Right lung (tissue), 5 donors: ENCODE measurements around the gene CERS3. TPM values are rescaled to one million over a fixed set of nuclear protein-coding genes. Genes with fewer than 3 reads are reported as not detected.

Source experiments
- DNase-seq, 2 donors: peaks; one replicate each; pipeline ENCODE4 v3.0.0-alpha.2; 2013
- polyA plus RNA-seq, 5 donors: library from polyadenylated mRNA; unstranded; fragments of 120-200 nt; gene quantifications; one replicate each; pipeline versions ENCODE4 v1.2.1 to v1.2.3, GENCODE V29; 2013; ENCODE audit warnings: inconsistent platforms in 1 of 5, low replicate concordance in 1 of 5; ENCODE audit not compliant: insufficient read length in 5 of 5, insufficient read depth in 1 of 5

CERS3 gene
- polyA plus RNA-seq, 5 donors = 0.08 to 0.30 (median 0.18) TPM

DNA sequence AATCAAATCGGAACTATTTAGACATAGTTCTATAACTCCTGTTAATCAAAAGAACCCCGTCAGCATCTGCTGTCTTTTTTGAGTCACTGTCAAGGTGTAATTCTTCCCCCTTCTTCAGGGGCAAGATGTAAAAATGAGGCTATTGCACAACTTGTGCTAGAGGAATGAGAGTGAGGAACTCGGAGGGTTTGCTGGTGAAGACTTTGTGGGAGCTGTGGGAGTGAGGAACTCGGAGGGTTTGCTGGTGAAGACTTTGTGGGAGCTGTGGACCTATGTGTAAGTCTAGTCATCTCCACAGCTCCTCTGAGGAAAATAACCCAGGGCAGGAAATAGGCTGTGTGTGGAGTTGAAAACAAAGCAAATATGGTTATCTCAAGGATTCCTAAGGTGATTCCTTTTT is 2.5 kb upstream of the CERS3 start:
- DNase-seq = no peak

DNA sequence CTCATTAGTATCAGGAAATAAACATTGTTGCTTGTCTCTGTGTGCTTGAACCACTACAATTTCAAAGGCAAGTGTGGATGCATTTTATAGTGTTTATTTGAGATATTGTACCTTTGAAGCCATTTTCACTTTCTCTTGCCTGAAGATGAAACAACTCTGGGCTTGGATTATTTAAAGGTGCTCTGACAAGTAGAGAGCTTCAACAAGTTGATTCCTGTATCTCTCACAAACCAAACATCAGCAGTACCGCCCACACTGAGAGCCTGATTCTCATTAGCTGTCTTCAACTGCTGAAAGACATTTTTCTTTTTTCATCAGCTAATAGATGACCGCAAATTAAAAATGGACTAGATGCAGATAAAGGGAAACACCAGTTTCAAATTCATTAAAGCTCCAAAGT is 806 bp upstream of the CERS3 start:
- no peak for DNase-seq

GRCh38 chr15:100526027-100526481 is 2.7 kb downstream of the CERS3 start:
- DNase-seq = peak; percentile 43 to 45

DNA sequence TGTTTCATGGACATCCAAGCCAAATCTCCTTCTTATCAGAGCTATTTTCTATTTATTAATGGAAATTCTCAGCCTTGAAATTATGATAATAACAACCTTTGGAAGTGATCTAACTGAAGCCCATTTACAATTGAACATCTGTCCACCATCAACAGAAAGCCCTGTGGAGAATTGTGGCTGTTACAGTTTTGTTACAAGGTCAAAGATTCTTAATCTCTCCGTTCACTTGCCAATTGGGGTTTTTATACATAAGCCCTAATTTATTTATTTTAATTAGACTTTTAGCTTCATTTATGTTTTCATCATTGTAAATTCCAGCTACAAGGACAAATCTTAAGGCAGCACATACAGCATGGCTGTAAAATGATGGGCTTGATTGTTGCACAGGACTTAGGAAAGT is 3.3 kb downstream of the CERS3 start:
- DNase-seq = no peak

DNA sequence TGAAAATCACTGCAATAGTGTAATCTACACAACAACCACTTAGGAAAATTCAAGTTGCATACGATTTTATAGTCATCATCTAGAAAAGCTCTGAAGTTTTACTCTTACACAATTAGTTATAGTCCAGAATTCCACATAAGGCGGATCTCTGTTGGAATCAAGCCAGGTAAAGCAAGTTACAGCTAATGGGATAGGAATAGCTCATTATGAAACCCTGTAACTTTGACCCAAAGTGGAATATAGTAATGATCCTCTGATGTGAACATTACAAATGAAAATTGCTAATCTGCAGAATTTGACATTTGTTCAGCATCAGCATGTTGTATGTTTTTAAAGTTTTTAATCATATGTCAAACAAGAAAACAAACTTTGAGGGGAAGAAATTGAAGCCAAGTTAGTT is 4.4 kb downstream of the CERS3 start:
- DNase-seq = peak; percentile 65 to 74

DNA sequence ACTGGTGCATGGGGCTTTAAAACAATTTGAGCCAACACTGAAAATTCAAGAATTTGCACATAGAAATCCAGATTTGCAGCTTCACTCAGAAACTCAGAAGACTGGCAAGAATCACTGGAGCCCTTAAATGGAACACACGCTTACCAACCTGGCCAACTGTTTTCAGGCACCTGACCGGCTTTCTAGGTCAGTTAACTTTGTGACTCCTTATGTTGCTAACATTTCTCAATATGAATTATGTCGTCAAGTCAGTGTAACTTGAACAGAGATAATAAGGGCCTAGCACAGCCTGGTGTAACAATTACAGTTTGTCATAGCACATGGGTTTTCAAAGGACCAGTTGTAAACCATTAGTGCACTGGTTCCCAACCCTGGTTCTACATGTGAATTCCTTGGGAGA is 6.8 kb downstream of the CERS3 start:
- no peak for DNase-seq

GRCh38 chr15:100520132-100520921 is 8.4 kb downstream of the CERS3 start:
- DNase-seq = no peak

GRCh38 chr15:100517846-100518245 is 10.9 kb downstream of the CERS3 start:
- DNase-seq = no peak

DNA sequence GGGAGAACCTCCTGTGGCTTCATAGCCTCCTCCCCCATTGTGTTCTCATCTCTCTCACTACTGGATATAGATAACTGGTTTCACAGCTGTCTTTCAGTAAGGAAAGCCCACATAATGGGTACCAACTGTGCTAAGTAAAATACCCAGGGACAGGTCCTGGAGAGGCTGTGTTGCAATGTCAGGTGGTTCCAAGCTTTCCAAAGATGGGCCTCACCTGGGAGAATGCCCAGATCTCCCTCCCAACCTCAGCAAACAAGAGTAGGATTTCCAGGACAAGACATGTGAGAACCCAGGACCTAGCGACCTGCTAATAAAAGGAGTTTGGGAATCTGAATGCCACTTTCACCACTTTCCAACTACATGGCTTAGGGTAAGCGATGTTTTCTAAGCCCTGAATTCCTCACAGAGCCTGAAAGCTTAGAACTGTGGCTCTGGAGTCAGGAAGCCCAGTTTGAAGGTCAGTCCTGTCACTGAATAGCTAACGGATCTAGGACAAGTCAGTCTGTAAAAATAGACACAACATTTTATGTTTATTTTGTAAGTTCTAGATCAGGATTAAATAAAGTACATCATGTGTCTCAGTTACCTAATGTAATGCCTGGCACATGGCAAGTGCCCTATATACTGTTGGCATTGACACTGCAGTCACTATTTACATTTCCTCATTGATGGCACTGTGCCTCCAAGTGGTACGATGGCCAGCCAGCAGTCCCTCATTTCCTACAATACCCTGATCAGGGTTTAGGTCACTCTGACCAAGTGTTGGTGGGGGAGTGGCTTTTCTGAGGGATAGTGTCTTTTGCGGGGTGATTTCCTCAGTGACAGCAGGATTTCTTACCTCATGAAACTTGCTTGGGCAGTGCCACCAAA is 11.9 kb downstream of the CERS3 start:
- DNase-seq = no peak

- DNase-seq = no peak
These were observed 13.0 kb downstream of the CERS3 start for GRCh38 chr15:100515758-100516157.

DNA sequence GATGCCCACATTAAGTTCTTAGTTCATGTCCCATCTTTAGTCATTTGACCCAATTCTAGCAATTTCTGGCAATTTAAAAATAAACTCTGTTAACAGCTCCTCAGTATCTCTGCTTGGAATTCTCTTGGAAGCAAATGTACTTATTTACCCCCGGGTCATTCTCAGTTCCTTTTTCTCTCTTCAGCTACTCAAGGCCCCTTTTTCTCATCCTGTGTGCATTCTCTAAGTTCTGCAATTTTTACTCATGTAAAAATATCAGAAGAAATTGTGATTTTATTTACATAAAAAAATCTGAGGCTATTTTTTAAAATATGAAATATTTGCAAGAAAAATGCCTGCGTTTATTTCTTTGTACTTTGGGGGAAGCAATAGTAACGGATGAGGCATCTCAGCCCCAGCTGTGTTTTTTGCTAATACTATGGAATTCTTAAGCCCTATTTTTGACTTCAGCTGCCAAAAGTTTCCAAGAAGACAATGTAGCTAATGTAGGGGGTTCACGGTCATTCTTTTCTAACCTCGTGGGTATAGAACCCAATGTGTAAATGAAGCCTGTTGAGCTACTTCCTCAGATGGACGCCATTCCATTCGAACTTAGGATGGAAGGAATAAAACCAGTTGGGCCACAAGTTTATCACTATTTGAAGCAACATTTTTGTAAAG is 20.0 kb downstream of the CERS3 start:
- no peak for DNase-seq

GRCh38 chr15:100502651-100503050 is 26.1 kb downstream of the CERS3 start:
- no peak for DNase-seq

GRCh38 chr15:100501117-100501516 is 27.6 kb downstream of the CERS3 start:
- DNase-seq = no peak

DNA sequence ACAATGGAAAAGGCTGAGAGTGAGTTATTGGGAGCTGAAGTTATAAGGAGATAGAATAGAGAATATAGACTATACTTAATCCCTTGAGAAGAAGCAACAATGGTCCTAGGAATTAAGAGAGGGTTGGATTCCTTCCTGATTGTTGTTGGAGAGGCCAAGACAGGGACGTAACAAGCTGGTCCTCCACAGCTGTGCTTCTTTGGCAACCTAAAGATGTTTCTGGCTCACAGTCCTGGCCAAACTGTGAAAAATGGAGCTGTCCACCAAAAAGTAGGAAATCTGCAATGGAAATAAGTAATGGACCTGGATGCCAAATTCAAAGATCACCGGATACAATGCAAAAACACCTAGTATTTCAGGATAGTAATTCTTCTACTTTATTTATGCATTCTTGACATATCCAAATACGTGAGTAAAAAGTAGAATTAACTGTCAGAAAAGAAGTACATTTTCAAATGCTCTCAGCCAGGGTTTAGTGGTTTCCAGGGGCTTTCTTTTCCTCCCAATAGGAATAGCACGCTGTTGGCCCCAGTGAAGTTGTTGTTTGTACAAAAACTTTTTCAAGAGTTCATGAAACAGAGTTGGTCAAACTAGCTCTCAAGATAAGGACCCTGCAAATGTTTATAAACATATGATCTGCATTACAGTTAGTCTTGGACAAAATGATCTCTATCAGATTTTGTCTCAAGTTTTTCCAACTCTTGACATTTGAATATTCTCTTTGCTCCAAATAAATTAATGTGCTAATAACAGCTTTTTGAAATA is 28.3 kb downstream of the CERS3 start:
- peak; percentile 74 to 77 for DNase-seq

DNA sequence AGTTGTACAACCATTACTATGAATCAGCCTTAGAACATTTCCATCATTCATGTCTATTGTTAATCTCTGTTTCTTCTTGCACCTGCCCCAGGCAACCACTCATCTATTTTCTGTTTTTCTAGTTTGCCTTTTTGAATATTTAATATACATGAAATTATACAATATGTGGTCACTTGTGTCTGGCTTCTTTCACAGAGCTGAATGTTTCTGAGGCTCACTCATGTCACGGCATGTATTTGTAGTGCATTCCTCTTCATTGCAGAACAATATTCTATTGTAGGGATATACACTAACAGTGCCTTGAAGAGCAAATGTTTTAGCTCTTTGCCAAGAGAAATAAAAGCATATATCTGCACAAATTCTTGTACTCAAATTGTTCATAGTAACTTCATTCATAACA is 32.9 kb downstream of the CERS3 start:
- DNase-seq = no peak

DNA sequence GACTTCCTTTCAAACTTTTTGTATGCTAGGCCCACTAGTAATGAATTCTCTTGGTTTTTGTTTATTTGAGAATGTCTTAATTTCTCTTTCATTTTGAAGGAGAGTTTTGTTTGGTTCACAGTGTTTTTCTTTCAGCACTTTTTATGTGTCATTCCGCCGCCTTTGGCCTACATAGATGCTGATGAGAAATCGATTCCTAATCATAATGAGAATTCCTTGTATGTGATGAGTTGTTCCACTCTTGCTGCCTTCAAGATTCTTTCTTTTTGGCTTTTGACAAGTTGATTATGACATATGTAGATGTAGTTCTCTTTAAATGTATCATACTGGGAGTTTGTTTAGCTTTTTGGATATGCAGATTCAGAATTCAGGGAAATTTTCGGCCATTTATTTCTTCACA is 35.5 kb downstream of the CERS3 start:
- no peak for DNase-seq

DNA sequence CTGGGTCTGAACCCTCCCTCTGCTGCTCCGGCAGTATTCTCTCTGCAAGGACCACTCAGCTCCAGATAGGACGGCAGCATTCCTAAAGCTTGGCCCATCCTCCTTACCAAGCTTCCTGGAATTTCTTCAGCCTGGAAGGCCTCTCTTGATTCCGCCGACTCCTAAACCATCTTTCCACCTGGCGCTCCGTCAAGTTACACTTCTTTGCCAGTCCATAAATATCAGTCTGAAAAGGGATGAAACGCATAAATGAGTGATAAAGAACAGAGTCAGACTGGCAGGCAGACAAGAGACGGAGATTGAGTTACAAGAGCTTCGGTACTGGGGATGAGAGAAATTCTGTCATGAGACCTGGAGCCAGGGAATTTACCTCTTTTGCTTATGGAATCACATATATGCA is 44.3 kb downstream of the CERS3 start:
- DNase-seq = no peak

GRCh38 chr15:100483370-100483769 is 45.4 kb downstream of the CERS3 start:
- DNase-seq = no peak

- no peak for DNase-seq
These were observed 51.9 kb downstream of the CERS3 start for GRCh38 chr15:100476805-100477204.

DNA sequence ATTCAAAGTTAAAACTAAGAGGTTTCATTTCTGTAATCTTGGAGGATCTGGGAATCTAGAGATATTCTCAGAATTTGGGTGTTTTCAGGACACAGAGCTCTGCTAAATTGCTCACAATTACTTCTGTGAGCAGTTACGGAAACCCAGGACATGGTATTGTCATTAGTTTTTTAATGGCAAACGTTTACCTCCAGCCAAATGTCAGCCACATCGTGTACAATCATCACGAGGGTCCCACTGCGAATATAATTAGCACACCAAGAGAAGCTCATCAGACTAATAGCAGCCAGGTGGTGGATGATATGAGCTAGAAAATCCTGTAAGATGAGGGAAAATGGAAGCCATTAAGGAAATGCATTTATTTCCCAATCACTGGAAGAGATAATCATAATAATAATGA is 56.0 kb downstream of the CERS3 start:
- no peak for DNase-seq

GRCh38 chr15:100471933-100472332 is 56.8 kb downstream of the CERS3 start:
- DNase-seq = no peak

DNA sequence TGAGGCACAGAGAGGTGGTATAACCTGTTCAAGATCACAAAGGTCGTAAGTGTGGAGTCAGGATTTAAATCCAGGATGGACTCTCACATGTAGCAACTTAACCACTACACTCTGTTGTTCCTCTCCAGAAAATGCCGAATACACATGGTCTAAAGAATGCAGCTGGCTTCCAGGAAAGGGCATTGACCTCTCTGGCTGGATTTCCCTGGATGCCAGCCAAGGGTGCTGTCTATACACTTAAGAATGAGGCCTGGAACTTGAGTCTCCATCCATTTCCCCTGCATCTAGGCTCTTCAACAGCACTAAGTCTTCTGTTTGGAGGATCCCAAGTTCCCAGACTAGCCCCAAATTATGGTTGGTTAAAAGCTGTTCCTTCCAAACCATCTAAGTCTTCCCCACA is 60.5 kb downstream of the CERS3 start:
- peak; percentile 53 to 78 for DNase-seq
